Measurements from ENCODE around the gene ACSM5.
"Not testable (repeated sequence)": the region's sequence is repeated elsewhere in the genome, so short reads cannot be mapped to it uniquely, and the experiment has no call there.

ACSM5 gene

GRCh38 chr16:20446652-20447393 lies 37.5 kb downstream of the ACSM5 start:
- DNase-seq (ENCODE audit: low read depth in 1 of 2, low spot score in 1 of 2) = not testable (repeated sequence)

GRCh38 chr16:20451364-20451763 lies 42.0 kb downstream of the ACSM5 start, which contains the start of gene ACSM2A:
Gene ACSM2A, plus strand, starts transcription at chr16:20451521. Its CDS starts 8,594 bp downstream, at chr16:20460115.
- DNase-seq (ENCODE audit: low read depth in 1 of 2, low spot score in 1 of 2) = not testable (repeated sequence)

GRCh38 chr16:20453633-20454032 lies 44.3 kb downstream of the ACSM5 start:
- DNase-seq (ENCODE audit: low read depth in 1 of 2, low spot score in 1 of 2) = not testable (repeated sequence)

GRCh38 chr16:20459227-20459626 lies 49.9 kb downstream of the ACSM5 start:
- not testable (repeated sequence) for DNase-seq (ENCODE audit: low read depth in 1 of 2, low spot score in 1 of 2)

- DNase-seq (ENCODE audit: low read depth in 1 of 2, low spot score in 1 of 2) = not testable (repeated sequence)
These were observed 51.0 kb downstream of the ACSM5 start for GRCh38 chr16:20460313-20460712.

- DNase-seq (ENCODE audit: low read depth in 1 of 2, low spot score in 1 of 2) = not testable (repeated sequence)
These were observed 59.6 kb downstream of the ACSM5 start for GRCh38 chr16:20468954-20469353.

GRCh38 chr16:20469930-20470329 lies 60.6 kb downstream of the ACSM5 start:
- not testable (repeated sequence) for DNase-seq (ENCODE audit: low read depth in 1 of 2, low spot score in 1 of 2)

- DNase-seq (ENCODE audit: low read depth in 1 of 2, low spot score in 1 of 2) = not testable (repeated sequence)
These were observed 61.4 kb downstream of the ACSM5 start for GRCh38 chr16:20470732-20471131.

GRCh38 chr16:20477188-20477744 lies 67.9 kb downstream of the ACSM5 start:
- not testable (repeated sequence) for DNase-seq (ENCODE audit: low read depth in 1 of 2, low spot score in 1 of 2)

GRCh38 chr16:20483989-20484388 lies 74.7 kb downstream of the ACSM5 start:
- not testable (repeated sequence) for DNase-seq (ENCODE audit: low read depth in 1 of 2, low spot score in 1 of 2)

- no peak for DNase-seq (ENCODE audit: low read depth in 1 of 2, low spot score in 1 of 2)
These were observed 75.4 kb downstream of the ACSM5 start for GRCh38 chr16:20484726-20485125.

GRCh38 chr16:20485408-20485807 lies 76.1 kb downstream of the ACSM5 start:
- DNase-seq (ENCODE audit: low read depth in 1 of 2, low spot score in 1 of 2) = no peak

Data from activated CD4-positive, alpha-beta T cell treated with anti-CD3 and anti-CD28 coated beads, Interleukin-2, amount 50 U/mL, for 24 hours (primary cell).